22Rv1 (cell line): Measurements from ENCODE around the gene PIANP.

Experiments used
- ZFX ChIP-seq: fragments of 450-650 bp; IDR thresholded peaks from 2 replicates; pipeline ENCODE4 v1.6.1; 2017; ENCODE audit warnings: antibody characterized with exemption, borderline replicate concordance
- TF ChIP-seq, protein P1 (sequence below): fragments of 450-650 bp; IDR thresholded peaks from 2 replicates; pipeline ENCODE4 v1.5.1; 2017; ENCODE audit warnings: mild to moderate bottlenecking

DNA sequence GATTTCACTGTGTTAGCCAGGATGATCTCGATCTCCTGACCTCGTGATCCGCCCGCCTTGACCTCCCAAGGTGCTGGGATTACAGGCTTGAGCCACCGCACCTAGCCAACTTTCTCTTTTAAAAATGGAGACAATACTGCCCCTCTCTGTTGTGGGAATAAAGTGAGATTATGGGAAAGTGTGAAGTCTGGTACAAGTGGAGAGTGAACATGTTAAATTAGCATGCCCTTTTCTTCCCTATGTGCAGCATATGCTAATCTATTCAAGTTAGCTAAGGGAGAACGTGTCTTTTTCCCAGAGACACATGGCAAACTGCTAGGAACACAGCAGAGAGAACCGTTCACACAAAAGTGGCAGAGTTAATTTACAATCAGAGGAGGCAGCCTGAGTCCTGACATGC, 24.7 kb upstream of the PIANP start:
- TF ChIP-seq, protein P1, sequence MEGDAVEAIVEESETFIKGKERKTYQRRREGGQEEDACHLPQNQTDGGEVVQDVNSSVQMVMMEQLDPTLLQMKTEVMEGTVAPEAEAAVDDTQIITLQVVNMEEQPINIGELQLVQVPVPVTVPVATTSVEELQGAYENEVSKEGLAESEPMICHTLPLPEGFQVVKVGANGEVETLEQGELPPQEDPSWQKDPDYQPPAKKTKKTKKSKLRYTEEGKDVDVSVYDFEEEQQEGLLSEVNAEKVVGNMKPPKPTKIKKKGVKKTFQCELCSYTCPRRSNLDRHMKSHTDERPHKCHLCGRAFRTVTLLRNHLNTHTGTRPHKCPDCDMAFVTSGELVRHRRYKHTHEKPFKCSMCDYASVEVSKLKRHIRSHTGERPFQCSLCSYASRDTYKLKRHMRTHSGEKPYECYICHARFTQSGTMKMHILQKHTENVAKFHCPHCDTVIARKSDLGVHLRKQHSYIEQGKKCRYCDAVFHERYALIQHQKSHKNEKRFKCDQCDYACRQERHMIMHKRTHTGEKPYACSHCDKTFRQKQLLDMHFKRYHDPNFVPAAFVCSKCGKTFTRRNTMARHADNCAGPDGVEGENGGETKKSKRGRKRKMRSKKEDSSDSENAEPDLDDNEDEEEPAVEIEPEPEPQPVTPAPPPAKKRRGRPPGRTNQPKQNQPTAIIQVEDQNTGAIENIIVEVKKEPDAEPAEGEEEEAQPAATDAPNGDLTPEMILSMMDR, result no peak
- TF ChIP-seq ZFX, result no peak
